ENCODE measurements around the gene DLGAP3.
A peak's percentile ranks its signal among the peaks of the same experiment; 100 is the strongest.

Gene DLGAP3

GRCh38 chr1:34900775-34901502, 28.5 kb downstream of the DLGAP3 start:
- no peak for DNase-seq (ENCODE audit: low read depth)

- no peak for DNase-seq (ENCODE audit: low read depth)
These were observed 29.5 kb downstream of the DLGAP3 start for GRCh38 chr1:34899906-34900305.

DNA sequence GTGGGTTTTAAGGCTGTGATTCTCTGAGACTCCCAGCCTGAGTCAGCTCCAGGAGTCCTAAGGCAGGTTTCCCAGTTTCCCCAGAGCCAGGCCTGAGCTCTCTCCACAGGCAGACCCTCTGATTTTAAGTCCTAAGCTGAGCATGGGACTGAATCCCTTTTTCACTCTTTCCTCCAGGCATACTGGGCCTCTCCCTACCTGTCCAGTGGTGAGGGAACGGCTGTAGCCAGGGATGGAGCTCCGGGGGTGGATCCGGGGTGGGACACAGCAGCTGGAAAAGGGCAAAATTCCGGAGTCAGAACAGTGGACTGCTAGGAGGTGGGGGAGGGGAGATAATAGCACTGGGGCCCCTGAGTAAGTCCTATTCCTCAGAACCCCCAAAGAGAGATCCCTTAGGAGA, 30.0 kb downstream of the DLGAP3 start:
- no peak for DNase-seq (ENCODE audit: low read depth)

GRCh38 chr1:34898330-34898761, 31.1 kb downstream of the DLGAP3 start:
- no peak for DNase-seq (ENCODE audit: low read depth)

- no peak for DNase-seq (ENCODE audit: low read depth)
These were observed 32.8 kb downstream of the DLGAP3 start for GRCh38 chr1:34896612-34897011.

DNA sequence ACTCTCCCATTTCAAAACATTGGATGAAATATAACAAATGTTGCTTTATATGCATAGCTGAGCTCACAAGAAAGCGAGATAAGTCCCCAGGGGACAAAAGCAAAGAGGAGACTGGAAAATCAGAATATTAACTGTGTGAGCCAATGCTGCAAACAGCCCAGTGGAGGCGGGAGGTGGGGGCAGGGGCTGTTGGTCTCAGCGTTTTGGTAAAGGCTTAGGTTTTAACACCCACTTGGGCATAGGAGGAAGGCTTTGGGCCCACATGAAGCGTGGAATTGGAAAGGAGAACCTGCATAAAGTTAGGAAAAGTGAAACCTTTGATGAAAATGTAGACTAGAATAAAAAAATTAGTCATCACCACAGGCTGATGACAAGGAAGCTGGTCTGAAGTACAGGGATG, 39.7 kb downstream of the DLGAP3 start:
- DNase-seq (ENCODE audit: low read depth): no peak

GRCh38 chr1:34887593-34887992, 41.9 kb downstream of the DLGAP3 start:
- no peak for DNase-seq (ENCODE audit: low read depth)

GRCh38 chr1:34885405-34886247, 43.8 kb downstream of the DLGAP3 start:
- DNase-seq (ENCODE audit: low read depth): peak; percentile 33

DNA sequence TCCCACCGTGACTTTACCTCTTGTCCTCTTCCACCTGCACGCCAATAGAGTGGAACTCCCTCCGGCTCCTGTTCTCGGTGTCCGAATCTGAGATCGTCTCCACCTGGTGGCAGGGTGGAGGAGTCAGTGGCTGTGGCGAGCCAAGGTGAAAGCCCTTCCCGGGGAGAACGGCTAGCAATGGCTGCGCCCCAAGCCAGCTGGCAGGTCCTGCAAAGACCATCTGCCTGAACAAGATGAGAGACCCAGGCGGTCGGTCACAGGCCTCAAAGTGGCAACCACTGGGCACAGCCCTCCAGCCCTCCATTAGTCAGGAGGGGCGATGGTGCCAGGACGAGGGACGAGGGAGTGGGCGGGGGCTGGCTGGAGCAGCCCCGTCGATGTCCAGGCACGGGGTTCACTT, 44.5 kb downstream of the DLGAP3 start:
- no peak for DNase-seq (ENCODE audit: low read depth)

DNA sequence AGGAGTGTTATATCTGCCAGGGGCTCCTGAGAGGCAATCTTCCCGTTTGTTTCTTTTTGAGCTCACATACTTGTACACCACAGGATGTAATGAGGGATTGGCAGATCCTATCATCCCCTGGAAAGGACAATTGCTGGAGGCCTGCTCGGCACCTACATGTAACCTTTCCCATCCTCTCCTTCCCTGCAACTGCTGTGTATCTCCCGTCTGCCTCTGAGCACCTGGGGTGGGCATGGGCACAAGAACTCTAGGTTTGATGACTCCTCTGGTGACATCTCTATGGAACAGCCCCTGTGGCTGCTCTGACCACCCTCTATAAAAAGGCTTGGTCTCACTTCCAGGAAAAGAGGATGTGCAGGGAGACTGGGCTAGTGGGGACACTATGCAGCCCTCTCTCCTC, 44.9 kb downstream of the DLGAP3 start:
- DNase-seq (ENCODE audit: low read depth): no peak

GRCh38 chr1:34879230-34879629, 50.2 kb downstream of the DLGAP3 start:
- no peak for DNase-seq (ENCODE audit: low read depth)

- DNase-seq (ENCODE audit: low read depth): no peak
These were observed 53.0 kb downstream of the DLGAP3 start for GRCh38 chr1:34876406-34876805.

- DNase-seq (ENCODE audit: low read depth): no peak
These were observed 55.0 kb downstream of the DLGAP3 start for GRCh38 chr1:34874296-34874952.

DNA sequence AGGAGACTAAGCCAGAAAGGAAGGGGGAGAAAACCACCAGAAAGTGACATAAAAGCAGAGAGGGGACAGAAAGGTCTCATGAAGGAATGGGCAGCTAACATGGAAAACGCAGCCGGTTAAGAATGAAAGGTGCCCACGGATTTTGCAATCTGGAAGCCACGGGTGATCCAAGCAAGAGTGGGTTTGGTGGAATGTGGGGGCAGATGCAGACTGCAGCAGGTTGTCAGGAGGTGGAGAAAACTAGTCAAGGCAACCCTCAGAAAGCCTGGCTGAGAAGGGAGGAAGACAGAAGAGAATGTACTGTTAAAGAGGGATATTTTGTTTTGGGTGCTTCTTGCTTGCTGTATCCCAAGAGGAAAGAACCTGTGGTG, 57.3 kb downstream of the DLGAP3 start:
- DNase-seq (ENCODE audit: low read depth): no peak

DNA sequence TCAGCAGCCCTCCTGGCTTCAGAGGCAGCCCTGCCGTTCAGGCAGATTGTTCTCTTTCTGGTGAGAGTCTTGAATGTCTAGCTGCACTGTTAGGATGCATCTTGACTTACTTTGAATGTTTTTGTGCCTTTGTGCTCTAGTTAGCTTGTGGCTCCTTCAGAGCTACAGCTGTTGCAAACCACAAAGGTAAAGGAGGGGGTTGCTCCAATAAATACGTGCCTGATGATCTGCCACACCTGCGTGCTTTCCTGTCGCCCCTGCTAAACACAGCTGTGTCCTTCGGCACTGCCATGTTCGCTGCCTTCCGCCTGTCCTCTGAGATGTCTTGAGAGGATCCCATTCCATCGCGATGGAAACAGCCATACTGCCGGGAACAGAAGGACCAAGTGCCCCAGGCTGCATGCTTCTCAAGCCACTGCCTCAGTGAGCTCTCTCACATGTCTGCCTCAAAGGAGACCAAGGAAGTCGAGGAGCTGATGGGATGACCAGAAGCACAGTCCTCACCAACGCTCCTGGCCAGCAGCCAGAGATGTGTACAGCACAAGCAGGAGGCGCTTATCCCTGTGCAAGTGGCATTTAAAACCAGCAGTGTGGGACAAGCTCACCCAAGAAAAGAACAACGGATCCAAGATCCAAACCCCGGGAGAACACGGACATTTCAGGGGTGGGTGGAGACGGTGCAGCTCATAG, 57.9 kb downstream of the DLGAP3 start:
- no peak for DNase-seq (ENCODE audit: low read depth)

- DNase-seq (ENCODE audit: low read depth): no peak
These were observed 59.1 kb downstream of the DLGAP3 start for GRCh38 chr1:34870395-34870794.

- no peak for DNase-seq (ENCODE audit: low read depth)
These were observed 59.7 kb downstream of the DLGAP3 start for GRCh38 chr1:34869760-34870159.

DNA sequence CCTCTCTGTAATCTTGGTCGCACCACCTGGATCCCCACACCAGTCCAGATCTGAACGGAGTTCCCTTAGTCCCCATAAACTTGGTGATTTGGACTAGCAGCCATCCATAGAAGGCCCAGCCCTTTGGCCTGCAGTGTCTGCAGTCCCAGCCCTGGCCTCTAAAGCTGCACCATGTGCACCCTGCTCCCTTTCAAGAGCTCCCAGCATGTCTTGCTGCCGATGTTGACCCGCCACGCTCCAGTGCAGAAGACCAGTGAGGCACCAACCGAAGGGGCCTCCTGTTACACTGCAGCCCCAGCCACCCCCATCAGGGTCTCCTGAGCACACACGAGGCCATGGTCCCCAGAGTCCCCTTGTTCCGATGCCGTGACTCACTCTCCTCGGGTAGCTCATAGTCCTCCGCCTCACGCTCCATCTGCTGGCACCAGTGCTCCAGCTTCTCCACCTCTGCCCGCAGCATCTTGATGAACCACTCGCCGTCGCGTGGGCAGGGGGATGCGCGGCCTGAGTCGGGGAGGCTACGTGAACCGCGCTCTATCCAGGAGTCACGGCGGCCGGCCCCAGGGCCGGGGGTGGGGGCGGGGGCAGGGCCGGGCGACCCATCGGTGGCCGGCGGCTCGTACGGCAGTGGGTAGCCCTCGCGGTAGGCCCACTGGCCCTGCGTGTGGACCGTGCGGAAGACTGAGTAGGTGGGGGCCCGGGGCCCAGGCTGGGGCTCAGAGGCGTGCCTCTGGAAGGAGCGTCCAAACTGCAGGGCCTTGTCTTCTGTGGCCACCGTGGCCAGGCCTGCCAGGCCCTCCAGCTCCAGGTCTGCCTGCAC, 61.0 kb downstream of the DLGAP3 start:
- no peak for DNase-seq (ENCODE audit: low read depth)

DNA sequence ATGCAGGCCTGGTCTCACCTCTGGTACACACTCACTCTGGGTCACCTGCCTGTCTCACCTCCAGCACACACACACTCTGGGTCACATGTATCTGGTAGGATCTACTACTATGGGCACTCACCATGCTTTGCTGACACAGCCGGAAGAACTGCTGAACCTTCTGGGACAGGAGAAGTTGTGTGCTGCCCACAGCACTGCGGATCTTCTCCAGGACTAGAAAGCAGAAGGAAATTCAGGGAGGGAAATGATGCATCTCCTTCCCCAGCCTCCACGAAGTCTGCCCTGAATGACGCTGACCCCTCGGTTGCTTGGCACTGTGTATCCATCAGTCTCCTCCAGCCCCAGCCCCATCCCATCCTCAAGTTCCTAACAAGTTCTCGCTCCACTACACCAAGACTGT, 62.0 kb downstream of the DLGAP3 start:
- no peak for DNase-seq (ENCODE audit: low read depth)

- no peak for DNase-seq (ENCODE audit: low read depth)
These were observed 62.7 kb downstream of the DLGAP3 start for GRCh38 chr1:34866762-34867109.

- DNase-seq (ENCODE audit: low read depth): peak; percentile 98
These were observed 63.3 kb downstream of the DLGAP3 start for GRCh38 chr1:34865981-34866761.

Measured in stimulated activated CD8-positive, alpha-beta memory T cell treated with anti-CD3 and anti-CD28 coated beads, Interleukin-15, amount 100 ng/mL, for 24 hours (primary cell).